C4-2B (cell line): ENCODE measurements around the gene PKMYT1.
A peak's percentile ranks its signal among the peaks of the same experiment; 100 is the strongest.

Source experiments
- H3K27ac ChIP-seq: fragments of 450-650 bp; 2 replicates; pipeline ENCODE4 v1.5.1; 2017
- CTCF ChIP-seq: fragments of 450-650 bp; conservative IDR thresholded peaks from 2 replicates; pipeline ENCODE4 v1.5.1; 2017; ENCODE audit warnings: mild to moderate bottlenecking
- ZFX ChIP-seq: fragments of 450-650 bp; IDR thresholded peaks from 2 replicates; pipeline ENCODE4 v1.6.1; 2017

PKMYT1 gene

DNA sequence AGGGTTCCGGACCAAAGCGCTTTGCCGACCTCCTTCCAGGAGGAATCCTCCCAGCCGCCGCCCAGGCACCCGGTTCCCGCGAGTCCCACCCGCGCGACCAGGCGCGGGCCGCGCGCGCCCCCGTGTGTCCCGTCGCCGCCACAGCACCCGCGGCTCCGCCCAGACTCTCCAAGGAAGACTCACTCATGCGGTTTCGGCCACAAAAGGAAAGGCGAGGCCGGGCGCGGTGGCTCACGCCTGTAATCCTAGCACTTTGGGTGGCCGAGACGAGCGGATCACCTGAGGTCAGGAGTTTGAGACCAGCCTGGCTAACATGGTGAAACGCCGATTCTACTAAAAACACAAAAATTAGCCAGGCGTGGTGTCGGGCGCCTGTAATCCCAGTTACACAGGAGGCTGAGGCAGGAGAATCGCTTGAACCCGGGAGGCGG, 3.5 kb upstream of the PKMYT1 start:
- peak; percentile 98 for TF ChIP-seq CTCF
- TF ChIP-seq ZFX: no peak
- peak overlapping the region; percentile 14; the same call in 1 of the 2 replicates for H3K27ac ChIP-seq

DNA sequence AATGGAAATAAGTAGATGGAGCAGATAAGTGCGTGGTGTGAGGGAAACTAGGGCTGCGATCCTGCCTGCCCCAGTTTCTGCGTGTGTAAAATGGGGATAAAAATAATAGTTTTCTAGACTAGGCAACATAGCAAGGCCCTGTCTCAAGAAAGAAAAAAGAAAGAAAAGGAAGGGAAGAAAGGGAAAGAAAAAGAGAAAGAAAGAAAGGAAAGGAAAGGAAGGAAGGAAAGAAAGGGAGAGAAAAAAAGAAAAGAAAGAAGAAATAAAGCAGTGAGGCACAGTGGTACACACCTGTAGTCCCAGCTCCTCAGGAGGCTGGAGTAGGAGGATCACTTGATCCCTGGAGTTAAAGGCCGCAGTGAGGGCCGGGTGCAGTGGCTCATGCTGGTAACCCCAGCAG, 2.2 kb upstream of the PKMYT1 start:
- TF ChIP-seq ZFX (no peak), CTCF (no peak)
- H3K27ac ChIP-seq: no peak overlapping the region

DNA sequence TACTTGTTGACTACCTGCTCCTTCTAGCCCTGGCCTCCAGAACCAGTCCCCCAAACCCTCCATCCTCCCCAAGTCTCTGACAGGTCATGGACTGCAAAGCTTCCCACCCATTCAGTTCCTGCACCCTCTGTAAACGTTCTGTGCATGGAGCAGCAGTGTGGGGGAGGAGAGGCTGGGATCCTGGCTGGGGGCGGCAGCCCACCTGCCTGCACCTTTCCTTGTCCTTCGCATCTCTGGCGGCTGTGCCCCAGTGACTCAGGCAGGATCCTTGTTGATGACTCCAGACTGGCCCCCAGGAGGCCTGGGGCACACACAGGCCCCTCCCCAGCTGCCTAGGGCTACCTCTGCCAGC, 1.6 kb upstream of the PKMYT1 start:
- no peak for TF ChIP-seq ZFX
- no peak for TF ChIP-seq CTCF
- H3K27ac ChIP-seq: no peak overlapping the region

DNA sequence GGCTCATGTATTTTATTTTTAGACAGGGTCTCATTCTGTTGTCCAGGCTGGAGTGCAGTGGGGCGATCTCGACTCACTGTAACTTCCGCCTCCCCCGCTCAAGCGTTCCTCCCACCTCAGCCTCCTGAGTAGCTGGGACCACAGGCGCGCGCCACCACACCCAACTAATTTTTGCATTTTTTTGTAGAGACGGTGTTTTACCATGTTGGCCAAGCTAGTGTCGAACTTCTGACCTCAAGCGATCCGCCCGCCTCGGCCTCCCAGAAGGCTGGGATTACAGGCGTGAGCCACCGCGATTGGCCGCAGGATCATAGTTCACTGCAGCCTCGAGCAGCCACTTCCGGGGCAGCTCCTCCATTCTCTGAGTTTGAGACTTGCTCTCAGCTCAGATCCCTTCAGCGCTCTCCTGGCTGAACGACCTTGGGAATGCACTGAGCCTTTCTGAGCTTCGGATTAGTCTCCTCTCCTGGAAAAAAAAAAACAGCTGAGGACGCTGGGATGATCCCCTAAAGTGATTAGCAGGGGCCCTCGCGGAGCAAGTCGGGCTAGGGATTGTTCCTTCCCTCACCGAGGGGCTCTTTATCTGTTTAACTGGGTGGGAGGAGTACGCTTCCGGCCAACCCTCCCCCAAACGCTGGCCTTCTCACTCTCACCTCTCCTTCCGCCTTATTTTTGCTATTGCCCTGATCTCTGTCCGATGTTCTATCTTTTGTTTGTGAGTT, 1.1 kb upstream of the PKMYT1 start:
- peak overlapping the region; percentile 94 for H3K27ac ChIP-seq
- no peak for TF ChIP-seq ZFX
- TF ChIP-seq CTCF: no peak

GRCh38 chr16:2979669-2980226, 498 bp downstream of the PKMYT1 start:
- peak overlapping the region; percentile 94 for H3K27ac ChIP-seq
- TF ChIP-seq CTCF: no peak
- TF ChIP-seq ZFX: peak; percentile 10; the same call in 1 of the 2 replicates

DNA sequence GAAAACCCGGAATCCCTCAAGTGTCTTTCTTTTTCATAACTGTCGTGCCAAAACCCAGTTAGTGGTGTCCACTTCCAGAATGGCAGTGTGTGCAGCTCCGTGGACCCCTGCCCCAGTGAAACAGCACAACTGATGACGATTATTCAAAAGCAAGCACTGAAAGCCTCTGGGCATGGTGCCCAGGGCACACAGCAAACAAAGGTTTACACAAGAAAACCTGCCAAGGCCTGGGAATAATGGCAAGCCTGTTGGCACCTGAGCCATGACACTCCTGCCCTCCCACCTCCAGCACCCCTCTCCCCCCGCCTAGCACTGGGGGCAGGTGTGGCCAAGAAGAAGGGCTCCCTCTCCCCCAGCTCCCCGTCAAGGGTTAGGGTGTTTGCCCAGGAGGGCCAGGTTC, 2.8 kb downstream of the PKMYT1 start:
- TF ChIP-seq CTCF: no peak
- TF ChIP-seq ZFX: no peak
- peak overlapping the region; percentile 94 for H3K27ac ChIP-seq

DNA sequence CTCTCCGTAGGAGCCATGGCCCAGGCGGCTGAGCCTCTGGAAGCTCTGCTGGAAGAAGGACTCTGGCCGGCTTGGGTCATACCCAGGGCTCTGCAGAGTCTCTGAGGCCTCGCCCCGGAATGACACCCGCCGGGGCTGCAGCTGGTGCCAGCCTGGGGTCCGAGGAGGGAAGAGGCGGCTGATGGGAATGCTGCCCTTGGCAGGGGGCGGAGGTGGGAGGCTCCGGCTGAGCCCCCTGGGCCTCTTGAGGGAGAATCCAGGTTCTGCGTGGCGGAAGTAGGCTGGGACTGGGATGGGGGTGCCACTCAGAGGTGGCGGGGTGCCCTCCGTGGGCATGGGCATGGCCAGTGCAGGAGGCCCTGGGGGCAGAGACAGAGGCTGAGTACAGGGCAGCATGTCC, 3.6 kb downstream of the PKMYT1 start:
- peak overlapping the region; percentile 94 for H3K27ac ChIP-seq
- TF ChIP-seq ZFX (no peak), CTCF (no peak)
